Type B pancreatic cell (in vitro differentiated cells): ENCODE results near the gene RPL23. TPM values are rescaled to one million over a fixed set of nuclear protein-coding genes. Genes with fewer than 3 reads are reported as not detected.

ENCODE experiments used
- DNase-seq: peaks from one replicate; pipeline ENCODE4 v3.0.0; 2021; ENCODE audit warnings: mixed read lengths; ENCODE audit not compliant: unreplicated experiment; ENCODE audit errors: extremely low spot score
- H3K27ac Mint-ChIP-seq: 2 replicates; pipeline ENCODE4 v1.8.0; 2021; ENCODE audit warnings: mild to moderate bottlenecking, mixed read lengths
- H3K27me3 Mint-ChIP-seq: 2 replicates; pipeline ENCODE4 v1.8.0; 2021; ENCODE audit warnings: mixed read lengths
- H3K36me3 Mint-ChIP-seq: 2 replicates; pipeline ENCODE4 v1.8.0; 2021; ENCODE audit warnings: mixed read lengths
- H3K4me1 Mint-ChIP-seq: one replicate; pipeline ENCODE4 v1.8.0; 2021; ENCODE audit warnings: mixed read lengths; ENCODE audit not compliant: unreplicated experiment
- H3K4me3 Mint-ChIP-seq: 2 replicates; pipeline ENCODE4 v1.8.0; 2021; ENCODE audit warnings: mild to moderate bottlenecking, mixed read lengths
- H3K9me3 Mint-ChIP-seq: 2 replicates; pipeline ENCODE4 v1.8.0; 2021; ENCODE audit warnings: mixed read lengths
- total RNA-seq: library from RNA; stranded (reverse); gene quantifications from 2 replicates; pipeline ENCODE4 v1.2.1, GENCODE V29; 2021; ENCODE audit warnings: low replicate concordance
- TF ChIP-seq, protein P1 (sequence below): fragments of 200-600 bp; sonication (generic); conservative IDR thresholded peaks from 2 replicates; pipeline ENCODE4 v1.5.0; 2021; ENCODE audit warnings: antibody characterized with exemption, mild to moderate bottlenecking

Gene RPL23
- total RNA-seq, 1 donor from 2014 or later: 1,925 TPM

DNA sequence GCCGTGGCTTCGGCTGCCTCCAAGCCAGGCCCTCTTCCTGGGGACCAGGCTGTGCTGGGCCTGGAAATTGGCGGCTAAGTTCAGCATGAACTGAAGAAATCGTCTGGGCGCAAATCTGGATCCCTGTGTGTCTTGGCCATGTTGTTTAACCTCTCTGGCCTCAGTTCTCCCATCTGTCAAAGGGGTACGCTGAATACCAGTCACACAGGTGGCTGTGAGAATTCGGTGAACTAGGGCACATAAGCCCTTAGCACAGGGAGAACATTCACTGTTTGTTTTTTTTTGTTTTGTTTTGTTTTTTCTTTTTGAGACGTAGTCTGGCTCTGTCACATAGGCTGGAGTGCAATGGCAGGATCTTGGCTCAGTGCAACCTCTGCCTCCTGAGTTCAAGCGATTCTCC lies 35.3 kb upstream of the RPL23 start:
- Mint-ChIP-seq H3K4me1 (peaks cover 17% of the 10 kb centered on the region), H3K27me3 (no peaks in the 10 kb centered on the region), H3K9me3 (no peaks in the 10 kb centered on the region), H3K36me3 (peaks cover 5% of the 10 kb centered on the region), H3K4me3 (no peak overlapping the region), H3K27ac (no peak overlapping the region)
- DNase-seq: no peak
- TF ChIP-seq, protein P1, sequence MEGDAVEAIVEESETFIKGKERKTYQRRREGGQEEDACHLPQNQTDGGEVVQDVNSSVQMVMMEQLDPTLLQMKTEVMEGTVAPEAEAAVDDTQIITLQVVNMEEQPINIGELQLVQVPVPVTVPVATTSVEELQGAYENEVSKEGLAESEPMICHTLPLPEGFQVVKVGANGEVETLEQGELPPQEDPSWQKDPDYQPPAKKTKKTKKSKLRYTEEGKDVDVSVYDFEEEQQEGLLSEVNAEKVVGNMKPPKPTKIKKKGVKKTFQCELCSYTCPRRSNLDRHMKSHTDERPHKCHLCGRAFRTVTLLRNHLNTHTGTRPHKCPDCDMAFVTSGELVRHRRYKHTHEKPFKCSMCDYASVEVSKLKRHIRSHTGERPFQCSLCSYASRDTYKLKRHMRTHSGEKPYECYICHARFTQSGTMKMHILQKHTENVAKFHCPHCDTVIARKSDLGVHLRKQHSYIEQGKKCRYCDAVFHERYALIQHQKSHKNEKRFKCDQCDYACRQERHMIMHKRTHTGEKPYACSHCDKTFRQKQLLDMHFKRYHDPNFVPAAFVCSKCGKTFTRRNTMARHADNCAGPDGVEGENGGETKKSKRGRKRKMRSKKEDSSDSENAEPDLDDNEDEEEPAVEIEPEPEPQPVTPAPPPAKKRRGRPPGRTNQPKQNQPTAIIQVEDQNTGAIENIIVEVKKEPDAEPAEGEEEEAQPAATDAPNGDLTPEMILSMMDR: no peak

DNA sequence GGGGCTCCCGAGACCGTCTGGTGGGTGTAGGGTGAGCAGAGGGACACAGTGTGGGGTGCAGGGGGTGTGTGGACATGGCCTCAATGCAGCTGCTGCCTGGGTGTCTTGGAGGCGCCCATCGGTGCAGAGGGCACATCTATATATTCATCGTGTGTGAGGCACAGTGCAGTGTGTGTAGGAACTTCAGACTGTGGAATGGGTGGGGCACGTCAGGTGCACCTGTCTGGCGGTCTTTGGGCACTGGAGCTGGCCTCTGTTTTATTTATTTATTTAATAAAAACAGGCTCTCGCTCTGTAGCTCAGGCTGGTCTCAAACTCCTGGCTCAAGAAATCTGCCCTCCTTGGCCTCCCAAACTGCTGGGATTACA lies 33.1 kb upstream of the RPL23 start:
- Mint-ChIP-seq H3K27ac (peak overlapping the region; percentile 53), H3K36me3 (peaks cover 13% of the 10 kb centered on the region), H3K27me3 (no peaks in the 10 kb centered on the region), H3K4me3 (peak overlapping the region; percentile 14), H3K4me1 (peaks cover 32% of the 10 kb centered on the region), H3K9me3 (no peaks in the 10 kb centered on the region)
- DNase-seq: no peak
- TF ChIP-seq, protein P1: no peak

DNA sequence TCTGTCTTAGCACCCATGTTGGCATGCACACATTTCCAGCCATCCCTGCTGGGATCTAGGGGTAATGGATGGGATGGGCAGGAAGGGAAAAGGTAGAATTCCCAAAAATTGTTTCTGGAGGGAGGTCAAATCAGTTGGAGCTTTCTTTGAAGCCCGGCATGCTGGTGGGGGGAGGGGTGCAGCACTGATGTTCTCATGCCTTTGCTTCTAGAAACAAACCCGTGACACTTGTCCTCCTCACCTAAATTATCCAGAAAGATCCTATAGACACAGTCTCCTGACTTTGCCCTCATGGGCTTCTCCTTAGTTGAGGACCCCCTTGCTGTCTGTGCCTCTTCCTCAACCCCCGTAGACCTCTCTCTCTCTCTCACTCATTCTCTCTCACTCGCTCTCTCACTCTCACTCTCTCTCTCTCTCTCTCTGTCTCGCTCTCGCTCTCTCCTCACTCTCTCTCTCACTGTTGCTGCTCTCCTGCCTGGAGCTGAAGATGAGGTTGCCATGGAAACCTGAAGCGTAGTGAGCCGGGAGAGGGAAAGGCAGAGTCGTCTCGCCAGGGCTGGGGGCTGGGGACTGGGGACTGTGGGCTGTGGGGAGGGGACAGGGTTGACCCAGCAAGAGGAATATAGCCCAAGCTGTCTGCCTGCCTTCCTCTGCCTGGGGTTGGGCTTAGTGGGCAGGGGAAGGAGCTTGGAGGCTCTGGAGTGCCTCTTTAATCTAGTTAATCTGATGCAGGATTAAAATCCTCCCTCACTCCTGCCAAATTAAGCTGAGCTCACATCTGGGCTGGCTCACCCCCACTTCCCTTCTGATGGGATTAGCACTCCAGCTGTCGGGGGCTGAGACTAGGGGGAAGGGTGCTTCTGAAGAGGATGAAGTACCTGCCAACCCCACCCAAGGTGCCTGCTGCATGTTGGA lies 32.5 kb upstream of the RPL23 start:
- Mint-ChIP-seq H3K36me3 (peaks cover 18% of the 10 kb centered on the region), H3K27me3 (no peaks in the 10 kb centered on the region), H3K27ac (peak overlapping the region; percentile 48), H3K9me3 (no peaks in the 10 kb centered on the region), H3K4me3 (peak overlapping the region; percentile 74), H3K4me1 (peaks cover 38% of the 10 kb centered on the region)
- no peak for DNase-seq
- TF ChIP-seq, protein P1: no peak

DNA sequence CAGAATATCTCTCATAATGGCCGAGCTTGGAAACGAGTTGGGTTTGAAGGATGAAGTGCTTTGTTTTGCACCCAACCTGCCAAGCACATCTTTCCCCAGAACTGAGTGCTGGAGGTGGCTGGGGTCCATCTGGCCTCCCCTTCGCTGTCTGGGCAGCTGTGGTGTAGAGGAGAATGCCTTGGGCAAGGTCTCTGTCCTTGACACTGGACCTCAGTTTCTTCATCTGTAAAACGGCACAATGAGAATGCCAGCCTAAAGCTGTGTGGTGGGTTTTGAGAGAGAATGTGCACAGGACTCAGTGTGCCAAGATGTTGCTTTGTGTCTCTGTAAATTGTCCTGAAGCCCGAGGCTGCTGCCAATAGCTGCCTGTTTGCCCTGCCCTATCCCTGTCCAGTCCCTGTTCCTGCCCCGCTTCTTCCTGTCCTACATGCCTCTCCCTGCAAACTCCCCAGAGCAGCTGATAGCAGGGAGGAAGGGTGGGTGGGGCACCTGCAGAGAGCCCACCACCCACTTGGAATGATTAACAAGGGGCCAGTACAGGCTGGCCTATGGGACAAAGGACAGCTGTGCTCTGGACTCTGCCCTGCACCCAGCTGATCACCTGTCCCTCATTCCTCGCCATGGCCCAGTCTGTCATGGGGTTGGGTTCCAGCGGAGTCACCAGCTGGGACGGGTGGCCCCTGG lies 31.7 kb upstream of the RPL23 start:
- peaks cover 18% of the 10 kb centered on the region for H3K36me3 Mint-ChIP-seq
- no peaks in the 10 kb centered on the region for H3K9me3 Mint-ChIP-seq

More for the DNA sequence above, 31.7 kb upstream of the RPL23 start:
- peaks cover 42% of the 10 kb centered on the region for H3K4me1 Mint-ChIP-seq
- H3K27me3 Mint-ChIP-seq: no peaks in the 10 kb centered on the region
- DNase-seq: no peak
- H3K27ac Mint-ChIP-seq: peak overlapping the region; percentile 48
- H3K4me3 Mint-ChIP-seq: peak overlapping the region; percentile 74
- TF ChIP-seq, protein P1: no peak
